GM19455 (cell line): Measurements from ENCODE around the gene HSD3B1.
A peak's percentile ranks its signal among the peaks of the same experiment; 100 is the strongest.
"Not testable (repeated sequence)": the region's sequence is repeated elsewhere in the genome, so short reads cannot be mapped to it uniquely, and the experiment has no call there.

Experiments
- ATAC-seq: cut with Tn5 transposase; IDR thresholded peaks from one replicate; pipeline ENCODE4 v1.9.1; 2021; ENCODE audit not compliant: unreplicated experiment

Gene HSD3B1

DNA sequence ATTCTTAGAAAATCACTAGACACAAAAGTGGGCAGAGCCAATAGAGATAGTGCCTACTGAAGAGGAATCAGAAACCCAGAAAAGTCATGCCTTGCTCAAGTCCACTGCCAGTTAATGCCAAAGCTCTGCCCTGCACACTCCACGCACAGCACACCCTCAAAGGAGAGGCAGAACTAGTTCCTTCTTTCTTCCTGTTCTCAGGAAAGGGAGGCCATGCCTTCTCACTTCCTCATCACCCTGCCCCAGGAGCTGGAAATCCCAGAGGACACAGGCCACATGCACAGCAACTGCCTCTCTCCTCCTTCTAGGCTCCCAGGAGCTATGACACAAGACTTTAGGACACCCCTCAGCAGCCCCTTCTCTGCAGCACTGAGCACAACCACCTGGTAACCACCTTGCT is 45.6 kb downstream of the HSD3B1 start:
- not testable (repeated sequence) for ATAC-seq

- not testable (repeated sequence) for ATAC-seq
Measured at GRCh38 chr1:119553302-119554071, 46.5 kb downstream of the HSD3B1 start.

DNA sequence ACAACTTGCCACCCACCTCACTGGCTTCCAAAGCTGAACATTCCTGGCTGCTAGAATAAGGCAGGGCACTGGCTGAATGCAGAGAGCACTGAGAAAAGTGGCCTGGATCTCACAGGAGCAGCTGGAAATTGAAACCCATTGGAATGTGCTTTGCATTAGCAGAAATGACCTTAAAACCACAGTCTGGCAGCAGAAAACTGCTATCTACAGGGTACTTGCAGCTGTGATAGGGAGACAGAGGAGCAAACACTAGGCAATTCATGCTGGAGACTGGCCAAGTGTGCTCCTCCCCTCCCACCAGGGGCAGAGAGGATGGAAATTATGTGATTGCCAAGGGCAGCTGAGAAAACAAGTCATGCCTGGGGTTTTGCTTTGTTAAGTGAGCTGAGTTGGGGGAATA is 47.2 kb downstream of the HSD3B1 start:
- no peak for ATAC-seq

- no peak for ATAC-seq
Measured at GRCh38 chr1:119556423-119556822, 49.4 kb downstream of the HSD3B1 start.

GRCh38 chr1:119560402-119560801 is 53.4 kb downstream of the HSD3B1 start:
- not testable (repeated sequence) for ATAC-seq

- peak; percentile 77 for ATAC-seq
Measured at GRCh38 chr1:119564548-119564947, 57.5 kb downstream of the HSD3B1 start.
